ENCODE results near the gene CPT2.

DNA sequence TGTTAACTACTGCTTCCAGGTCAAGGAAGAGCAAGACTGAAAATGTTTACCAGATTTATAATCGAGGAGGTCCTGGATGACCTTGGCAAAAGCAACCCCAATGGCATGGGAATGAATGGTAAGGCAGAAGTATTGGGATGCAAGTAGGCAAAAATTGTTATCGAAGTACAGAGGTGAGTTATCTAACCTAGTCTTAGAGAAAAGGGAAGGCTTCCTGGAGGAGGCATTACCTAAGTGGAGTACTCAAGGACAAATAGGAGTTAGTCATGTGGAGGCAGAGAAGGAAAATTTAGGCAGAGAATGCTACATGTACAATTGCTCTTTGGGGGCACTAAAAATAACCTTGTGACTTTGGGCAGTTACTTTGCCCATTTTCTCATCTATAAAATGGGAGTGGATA lies 45.2 kb downstream of the CPT2 start:
- no peak for TF ChIP-seq POLR2A (IDR thresholded peaks at IDR 0.05; ENCODE audit: low read depth, low read length)
- TF ChIP-seq POLR2AphosphoS5 (IDR thresholded peaks at IDR 0.05; ENCODE audit: low read depth, low read length), result no peak
